Breast epithelium (tissue), 3 donors: ENCODE data around the gene REG4.

Source experiments
- CTCF ChIP-seq, 3 donors: fragments of 450-650 bp; IDR thresholded peaks; one replicate each; pipeline ENCODE4 v1.5.1; 2016 to 2017; ENCODE audit warnings: antibody characterized with exemption in 3 of 3, mild to moderate bottlenecking in 3 of 3, moderate library complexity in 3 of 3
- POLR2A ChIP-seq: fragments of 450-650 bp; IDR thresholded peaks from one replicate; pipeline ENCODE4 v1.6.1; 2016; ENCODE audit warnings: antibody characterized with exemption, mild to moderate bottlenecking, moderate library complexity
- POLR2AphosphoS5 ChIP-seq, 3 donors: sonication (generic); formaldehyde crosslinking; IDR thresholded peaks; one replicate each; pipeline ENCODE4 v1.6.1; 2017; ENCODE audit warnings: antibody characterized with exemption in 3 of 3

- TF ChIP-seq CTCF (IDR thresholded peaks at IDR 0.05) (no peak), POLR2A (no peak), POLR2AphosphoS5 (IDR thresholded peaks at IDR 0.05) (no peak)
These were observed 63.8 kb downstream of the REG4 start for GRCh38 chr1:119747451-119747850.
